ENCODE measurements around the gene NKPD1. TPM values are rescaled to one million over a fixed set of nuclear protein-coding genes. Genes with fewer than 3 reads are reported as not detected.

Gene NKPD1
- polyA plus RNA-seq, 1 donor (not counting 4 experiments of a cell fraction or from before 2014, with no cell fraction given) = 0.37 TPM

DNA sequence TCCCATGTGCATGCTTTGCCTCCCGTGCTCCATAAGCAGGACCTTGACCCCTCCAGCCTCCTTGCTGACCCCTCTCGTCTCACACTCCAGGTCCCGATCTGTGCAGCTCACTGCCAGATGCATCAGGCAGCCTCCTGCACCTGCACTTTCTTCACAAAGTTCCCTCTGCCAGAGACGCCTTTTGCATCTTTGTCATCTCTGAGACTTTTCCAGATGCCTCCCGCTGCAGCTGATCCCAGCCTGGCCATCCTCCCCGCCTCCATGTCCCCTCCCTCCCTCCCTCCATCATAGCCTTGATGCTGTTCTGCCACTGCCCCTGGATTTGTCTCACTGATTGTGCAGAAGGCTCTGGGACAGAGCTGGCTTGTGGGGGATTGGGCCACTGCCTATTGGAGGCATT is 38.0 kb downstream of the NKPD1 start:
- peaks cover 18% of the 10 kb centered on the region for H3K4me1 ChIP-seq (ENCODE audit: control insufficient read depth, extremely low read depth, insufficient read depth, low read length)
- H4K20me1 ChIP-seq (ENCODE audit: control insufficient read depth, extremely low read depth, insufficient read depth, low read length) = peaks cover 21% of the 10 kb centered on the region
- FAIRE-seq = no peak
- no peak overlapping the region for H3K4me2 ChIP-seq (ENCODE audit: control insufficient read depth, extremely low read depth, insufficient read depth, low read depth, low read length)
- H3K27me3 ChIP-seq (ENCODE audit: control insufficient read depth, extremely low read depth, insufficient read depth, low read length) = no peaks in the 10 kb centered on the region
- DNase-seq (ENCODE audit: low read depth, low spot score) = no peak
- peaks cover 4% of the 10 kb centered on the region for H3K9me1 ChIP-seq (ENCODE audit: control insufficient read depth, extremely low read depth, insufficient read depth, low read length)
- no peak overlapping the region for H3K27ac ChIP-seq (ENCODE audit: control insufficient read depth, insufficient read depth, low read length)
- TF ChIP-seq, protein P1, sequence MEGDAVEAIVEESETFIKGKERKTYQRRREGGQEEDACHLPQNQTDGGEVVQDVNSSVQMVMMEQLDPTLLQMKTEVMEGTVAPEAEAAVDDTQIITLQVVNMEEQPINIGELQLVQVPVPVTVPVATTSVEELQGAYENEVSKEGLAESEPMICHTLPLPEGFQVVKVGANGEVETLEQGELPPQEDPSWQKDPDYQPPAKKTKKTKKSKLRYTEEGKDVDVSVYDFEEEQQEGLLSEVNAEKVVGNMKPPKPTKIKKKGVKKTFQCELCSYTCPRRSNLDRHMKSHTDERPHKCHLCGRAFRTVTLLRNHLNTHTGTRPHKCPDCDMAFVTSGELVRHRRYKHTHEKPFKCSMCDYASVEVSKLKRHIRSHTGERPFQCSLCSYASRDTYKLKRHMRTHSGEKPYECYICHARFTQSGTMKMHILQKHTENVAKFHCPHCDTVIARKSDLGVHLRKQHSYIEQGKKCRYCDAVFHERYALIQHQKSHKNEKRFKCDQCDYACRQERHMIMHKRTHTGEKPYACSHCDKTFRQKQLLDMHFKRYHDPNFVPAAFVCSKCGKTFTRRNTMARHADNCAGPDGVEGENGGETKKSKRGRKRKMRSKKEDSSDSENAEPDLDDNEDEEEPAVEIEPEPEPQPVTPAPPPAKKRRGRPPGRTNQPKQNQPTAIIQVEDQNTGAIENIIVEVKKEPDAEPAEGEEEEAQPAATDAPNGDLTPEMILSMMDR (optimal IDR thresholded peaks at IDR 0.05 in 1 of 3, IDR thresholded peaks at IDR 0.05 in 1 of 3, conservative IDR thresholded peaks at IDR 0.05 in 1 of 3; ENCODE audit: extremely low read depth in 1 of 3, insufficient read depth in 2 of 3, low read length in 3 of 3) = no peak
- no peak for TF ChIP-seq EZH2 (IDR thresholded peaks at IDR 0.05; ENCODE audit: low read length)
- dilution Hi-C loops (cut with MboI; ENCODE audit: extremely low pct_ligation_motif_present, low sequenced_read_pairs) = no loop called here
- H3K9me3 ChIP-seq (ENCODE audit: control insufficient read depth, low read depth, low read length) = no peaks in the 10 kb centered on the region
- peaks cover 51% of the 10 kb centered on the region for H3K79me2 ChIP-seq (ENCODE audit: control insufficient read depth, insufficient read depth, low read length)
- no peak overlapping the region for H3K4me3 ChIP-seq (ENCODE audit: control insufficient read depth in 2 of 3, extremely low read depth in 1 of 3, insufficient read depth in 2 of 3, low read depth in 1 of 3, low read length in 3 of 3)
- H3K36me3 ChIP-seq (ENCODE audit: control insufficient read depth in 2 of 2, extremely low read depth in 1 of 2, insufficient read depth in 2 of 2, low read length in 2 of 2) = peaks cover 0 to 2% of the 10 kb centered on the region in 2 experiments
- H2AFZ ChIP-seq (ENCODE audit: control insufficient read depth, low read length) = no peak overlapping the region
- no peak overlapping the region for H3K9ac ChIP-seq (ENCODE audit: control insufficient read depth, extremely low read depth, insufficient read depth, low read length)

GRCh38 chr19:45121827-45122345 is 38.9 kb downstream of the NKPD1 start:
- no peak for TF ChIP-seq EZH2 (IDR thresholded peaks at IDR 0.05; ENCODE audit: low read length)
- TF ChIP-seq, protein P1 (optimal IDR thresholded peaks at IDR 0.05 in 1 of 3, IDR thresholded peaks at IDR 0.05 in 1 of 3, conservative IDR thresholded peaks at IDR 0.05 in 1 of 3; ENCODE audit: extremely low read depth in 1 of 3, insufficient read depth in 2 of 3, low read length in 3 of 3) = no peak
- FAIRE-seq (no peak), DNase-seq (ENCODE audit: low read depth, low spot score) (no peak)
- no peak overlapping the region for H3K4me3 ChIP-seq (ENCODE audit: control insufficient read depth in 2 of 3, extremely low read depth in 1 of 3, insufficient read depth in 2 of 3, low read depth in 1 of 3, low read length in 3 of 3)
- peaks cover 18% of the 10 kb centered on the region for H3K4me1 ChIP-seq (ENCODE audit: control insufficient read depth, extremely low read depth, insufficient read depth, low read length)
- peaks cover 21% of the 10 kb centered on the region for H4K20me1 ChIP-seq (ENCODE audit: control insufficient read depth, extremely low read depth, insufficient read depth, low read length)
- dilution Hi-C loops (cut with MboI; ENCODE audit: extremely low pct_ligation_motif_present, low sequenced_read_pairs) = no loop called here
- no peaks in the 10 kb centered on the region for H3K9me3 ChIP-seq (ENCODE audit: control insufficient read depth, low read depth, low read length)
- no peak overlapping the region for H3K4me2 ChIP-seq (ENCODE audit: control insufficient read depth, extremely low read depth, insufficient read depth, low read depth, low read length)
- peaks cover 0 to 2% of the 10 kb centered on the region in 2 experiments for H3K36me3 ChIP-seq (ENCODE audit: control insufficient read depth in 2 of 2, extremely low read depth in 1 of 2, insufficient read depth in 2 of 2, low read length in 2 of 2)
- H3K9me1 ChIP-seq (ENCODE audit: control insufficient read depth, extremely low read depth, insufficient read depth, low read length) = peaks cover 4% of the 10 kb centered on the region
- no peaks in the 10 kb centered on the region for H3K27me3 ChIP-seq (ENCODE audit: control insufficient read depth, extremely low read depth, insufficient read depth, low read length)
- H2AFZ ChIP-seq (ENCODE audit: control insufficient read depth, low read length) = no peak overlapping the region
- no peak overlapping the region for H3K9ac ChIP-seq (ENCODE audit: control insufficient read depth, extremely low read depth, insufficient read depth, low read length)
- H3K79me2 ChIP-seq (ENCODE audit: control insufficient read depth, insufficient read depth, low read length) = peaks cover 49% of the 10 kb centered on the region
- no peak overlapping the region for H3K27ac ChIP-seq (ENCODE audit: control insufficient read depth, insufficient read depth, low read length)

Data from keratinocyte (primary cell).